Measurements from ENCODE around the gene XG.

XG gene

DNA sequence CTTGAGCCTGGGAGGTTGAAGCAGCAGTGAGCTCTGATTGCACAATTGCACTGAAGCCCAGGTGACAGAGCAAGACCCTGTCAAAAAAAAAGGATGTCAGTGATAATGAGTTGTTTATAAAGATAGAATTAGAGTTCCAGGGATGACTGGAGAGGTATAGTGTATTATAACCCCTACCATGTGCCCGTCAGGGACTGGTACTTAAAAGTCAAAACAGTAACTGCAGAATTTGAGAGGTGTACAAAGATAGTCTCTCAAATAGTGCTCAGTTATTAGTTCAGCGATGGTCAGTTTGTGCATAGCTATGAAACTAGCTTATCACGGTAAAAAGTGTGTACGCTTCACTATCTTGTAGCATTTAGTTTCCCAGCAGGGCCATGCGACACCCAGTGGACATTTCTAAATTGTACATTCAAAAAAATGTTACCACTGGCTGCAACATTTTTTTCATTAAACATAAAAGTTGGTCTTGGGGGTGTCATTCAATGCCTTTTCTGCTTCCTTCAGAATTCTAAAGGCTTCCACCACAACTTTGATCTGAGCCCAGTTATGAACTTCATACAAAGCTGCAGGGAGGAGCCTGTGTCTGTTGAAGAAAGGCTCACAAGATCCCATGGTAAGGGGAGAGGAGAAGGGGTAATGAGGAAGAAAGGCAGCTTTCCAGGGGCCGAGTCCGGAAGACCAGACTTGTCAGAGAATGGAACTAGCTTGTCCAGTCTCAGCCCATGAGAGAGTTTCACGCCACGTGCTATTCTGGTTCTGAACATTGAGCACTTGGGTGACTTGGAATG is 67.7 kb downstream of the XG start:
- Histone ChIP-seq H3K4me3 (ENCODE audit: low read length in 2 of 2) (no peak overlapping the region), H3K9me3 (ENCODE audit: control insufficient read depth in 2 of 2, low read length in 2 of 2) (peaks cover 0 to 4% of the 10 kb centered on the region in 2 donors), H3K27me3 (ENCODE audit: control insufficient read depth in 1 of 2, insufficient read depth in 2 of 2, low read length in 2 of 2) (peaks cover 0 to 2% of the 10 kb centered on the region in 2 donors), H3K36me3 (ENCODE audit: control insufficient read depth in 2 of 2, insufficient read depth in 2 of 2, low read length in 2 of 2) (no peaks in the 10 kb centered on the region), H3K27ac (ENCODE audit: low read length) (no peak overlapping the region), H3K4me1 (ENCODE audit: control insufficient read depth, insufficient read depth, low read length) (no peaks in the 10 kb centered on the region), H3K9ac (ENCODE audit: low read length in 2 of 2) (no peak overlapping the region)

DNA sequence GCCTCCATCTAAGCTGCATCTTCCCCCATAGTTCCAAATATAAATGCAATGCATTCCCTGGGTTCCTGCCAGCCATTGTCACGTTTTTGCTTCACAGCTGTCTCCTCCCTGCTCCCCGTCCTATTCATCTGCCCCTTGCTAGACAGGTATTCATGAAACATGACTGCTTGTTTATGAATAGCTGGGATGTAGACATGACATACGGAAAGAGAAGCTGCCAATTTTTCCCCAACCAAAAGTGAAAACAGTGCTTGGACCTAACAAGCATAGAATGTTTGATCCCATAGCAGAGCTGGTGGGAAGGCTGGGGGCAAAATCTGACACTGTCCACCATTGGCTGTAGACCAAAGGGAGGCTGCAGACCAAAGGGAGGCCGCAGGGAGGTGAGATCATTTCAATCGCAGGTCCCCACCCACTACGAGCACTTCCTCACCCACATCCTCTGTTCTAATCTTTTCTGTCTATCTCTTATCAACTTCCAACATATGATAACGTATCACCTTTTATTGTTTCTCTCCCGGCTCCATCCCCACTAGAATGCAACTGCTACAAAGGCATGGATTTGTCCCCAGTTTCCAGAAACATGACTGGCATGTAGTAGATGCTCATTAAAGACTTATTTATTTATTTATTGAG is 68.4 kb downstream of the XG start:
- H3K36me3 ChIP-seq (ENCODE audit: control insufficient read depth in 2 of 2, insufficient read depth in 2 of 2, low read length in 2 of 2) = no peaks in the 10 kb centered on the region
- H3K27ac ChIP-seq (ENCODE audit: low read length) = no peak overlapping the region
- H3K9me3 ChIP-seq (ENCODE audit: control insufficient read depth in 2 of 2, low read length in 2 of 2) = peaks cover 0 to 4% of the 10 kb centered on the region in 2 donors
- no peak overlapping the region for H3K4me3 ChIP-seq (ENCODE audit: low read length in 2 of 2)
- H3K9ac ChIP-seq (ENCODE audit: low read length in 2 of 2) = no peak overlapping the region
- H3K27me3 ChIP-seq (ENCODE audit: control insufficient read depth in 1 of 2, insufficient read depth in 2 of 2, low read length in 2 of 2) = peaks cover 0 to 1% of the 10 kb centered on the region in 2 donors
- no peaks in the 10 kb centered on the region for H3K4me1 ChIP-seq (ENCODE audit: control insufficient read depth, insufficient read depth, low read length)

DNA sequence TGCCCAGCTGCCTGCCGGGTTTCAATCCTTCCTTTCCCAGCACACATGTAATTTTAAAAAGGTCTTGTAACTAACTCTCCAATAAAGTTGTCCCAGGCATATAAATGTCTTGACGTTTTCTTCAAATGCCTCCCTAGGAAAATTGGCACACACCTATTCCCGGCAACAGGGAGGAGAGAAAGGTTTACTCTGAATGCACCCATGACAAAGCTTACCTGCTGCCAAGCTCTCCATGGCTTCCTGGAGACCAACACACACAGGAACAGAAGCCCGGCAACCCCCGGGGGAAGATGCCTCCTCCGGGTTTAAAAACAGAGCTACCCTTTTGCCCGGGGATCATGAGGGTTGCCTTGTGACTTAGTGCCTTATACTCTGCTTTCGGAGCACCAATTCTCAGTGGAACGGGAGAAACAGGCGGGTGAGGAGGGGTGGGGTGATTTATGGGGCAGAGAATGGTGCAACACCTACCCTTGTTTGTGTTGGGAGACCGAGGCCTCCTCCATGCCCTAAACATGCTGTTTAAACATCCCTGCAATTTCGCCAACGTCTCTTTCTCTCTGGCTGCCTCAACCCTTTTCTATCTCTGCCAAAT is 72.1 kb downstream of the XG start:
- H3K27me3 ChIP-seq (ENCODE audit: control insufficient read depth in 1 of 2, insufficient read depth in 2 of 2, low read length in 2 of 2) = peaks cover 0 to 6% of the 10 kb centered on the region in 2 donors
- H3K9ac ChIP-seq (ENCODE audit: low read length in 2 of 2) = no peak overlapping the region
- H3K9me3 ChIP-seq (ENCODE audit: control insufficient read depth in 2 of 2, low read length in 2 of 2) = peaks cover 0 to 4% of the 10 kb centered on the region in 2 donors
- H3K36me3 ChIP-seq (ENCODE audit: control insufficient read depth in 2 of 2, insufficient read depth in 2 of 2, low read length in 2 of 2) = no peaks in the 10 kb centered on the region
- H3K4me1 ChIP-seq (ENCODE audit: control insufficient read depth, insufficient read depth, low read length) = no peaks in the 10 kb centered on the region
- no peak overlapping the region for H3K4me3 ChIP-seq (ENCODE audit: low read length in 2 of 2)
- no peak overlapping the region for H3K27ac ChIP-seq (ENCODE audit: low read length)

- peaks cover 3 to 6% of the 10 kb centered on the region in 2 donors for H3K27me3 ChIP-seq (ENCODE audit: control insufficient read depth in 1 of 2, insufficient read depth in 2 of 2, low read length in 2 of 2)
- no peak overlapping the region for H3K27ac ChIP-seq (ENCODE audit: low read length)
- no peaks in the 10 kb centered on the region for H3K36me3 ChIP-seq (ENCODE audit: control insufficient read depth in 2 of 2, insufficient read depth in 2 of 2, low read length in 2 of 2)
- H3K4me1 ChIP-seq (ENCODE audit: control insufficient read depth, insufficient read depth, low read length) = peaks cover 5% of the 10 kb centered on the region
- peaks cover 0 to 4% of the 10 kb centered on the region in 2 donors for H3K9me3 ChIP-seq (ENCODE audit: control insufficient read depth in 2 of 2, low read length in 2 of 2)
- H3K4me3 ChIP-seq (ENCODE audit: low read length in 2 of 2) = no peak overlapping the region
- H3K9ac ChIP-seq (ENCODE audit: low read length in 2 of 2) = no peak overlapping the region
These were observed 73.0 kb downstream of the XG start for GRCh38 chrX:2824886-2825285.

- no peak within 1 kb of the TSS for H3K9ac ChIP-seq (ENCODE audit: low read length in 2 of 2)
- H3K4me1 ChIP-seq (ENCODE audit: control insufficient read depth, insufficient read depth, low read length) = peaks cover 6% of the 10 kb centered on the region
- no peak within 1 kb of the TSS for H3K27ac ChIP-seq (ENCODE audit: low read length)
- H3K27me3 ChIP-seq (ENCODE audit: control insufficient read depth in 1 of 2, insufficient read depth in 2 of 2, low read length in 2 of 2) = peaks cover 5 to 16% of the 10 kb centered on the region in 2 donors
- no peak within 1 kb of the TSS for H3K4me3 ChIP-seq (ENCODE audit: low read length in 2 of 2)
- no peaks in the 10 kb centered on the region for H3K9me3 ChIP-seq (ENCODE audit: control insufficient read depth in 2 of 2, low read length in 2 of 2)
- H3K36me3 ChIP-seq (ENCODE audit: control insufficient read depth in 2 of 2, insufficient read depth in 2 of 2, low read length in 2 of 2) = no peaks in the 10 kb centered on the region
These were observed 76.6 kb downstream of the XG start, which contains the start of gene GYG2 for GRCh38 chrX:2828344-2828958. GYG2 (plus strand) TSS chrX:2828930; CDS start chrX:2830189, 1,259 bp downstream.

GRCh38 chrX:2828959-2829411 is 77.1 kb downstream of the XG start:
- Histone ChIP-seq H3K27ac (ENCODE audit: low read length) (no peak overlapping the region), H3K36me3 (ENCODE audit: control insufficient read depth in 2 of 2, insufficient read depth in 2 of 2, low read length in 2 of 2) (no peaks in the 10 kb centered on the region), H3K27me3 (ENCODE audit: control insufficient read depth in 1 of 2, insufficient read depth in 2 of 2, low read length in 2 of 2) (peaks cover 5 to 17% of the 10 kb centered on the region in 2 donors), H3K9ac (ENCODE audit: low read length in 2 of 2) (no peak overlapping the region), H3K4me1 (ENCODE audit: control insufficient read depth, insufficient read depth, low read length) (peaks cover 6% of the 10 kb centered on the region), H3K4me3 (ENCODE audit: low read length in 2 of 2) (no peak overlapping the region), H3K9me3 (ENCODE audit: control insufficient read depth in 2 of 2, low read length in 2 of 2) (no peaks in the 10 kb centered on the region)

- Histone ChIP-seq H3K27ac (ENCODE audit: low read length) (no peak overlapping the region), H3K4me3 (ENCODE audit: low read length in 2 of 2) (no peak overlapping the region), H3K36me3 (ENCODE audit: control insufficient read depth in 2 of 2, insufficient read depth in 2 of 2, low read length in 2 of 2) (no peaks in the 10 kb centered on the region), H3K27me3 (ENCODE audit: control insufficient read depth in 1 of 2, insufficient read depth in 2 of 2, low read length in 2 of 2) (peaks cover 5 to 19% of the 10 kb centered on the region in 2 donors), H3K9ac (ENCODE audit: low read length in 2 of 2) (no peak overlapping the region), H3K4me1 (ENCODE audit: control insufficient read depth, insufficient read depth, low read length) (peaks cover 6% of the 10 kb centered on the region), H3K9me3 (ENCODE audit: control insufficient read depth in 2 of 2, low read length in 2 of 2) (no peaks in the 10 kb centered on the region)
These were observed 77.8 kb downstream of the XG start for GRCh38 chrX:2829469-2830246.

- no peak overlapping the region for H3K9ac ChIP-seq (ENCODE audit: low read length in 2 of 2)
- H3K27ac ChIP-seq (ENCODE audit: low read length) = no peak overlapping the region
- no peaks in the 10 kb centered on the region for H3K9me3 ChIP-seq (ENCODE audit: control insufficient read depth in 2 of 2, low read length in 2 of 2)
- H3K4me1 ChIP-seq (ENCODE audit: control insufficient read depth, insufficient read depth, low read length) = peaks cover 6% of the 10 kb centered on the region
- no peaks in the 10 kb centered on the region for H3K36me3 ChIP-seq (ENCODE audit: control insufficient read depth in 2 of 2, insufficient read depth in 2 of 2, low read length in 2 of 2)
- peaks cover 5 to 17% of the 10 kb centered on the region in 2 donors for H3K27me3 ChIP-seq (ENCODE audit: control insufficient read depth in 1 of 2, insufficient read depth in 2 of 2, low read length in 2 of 2)
- H3K4me3 ChIP-seq (ENCODE audit: low read length in 2 of 2) = no peak overlapping the region
These were observed 79.8 kb downstream of the XG start for GRCh38 chrX:2831471-2832228.

- peaks cover 0 to 4% of the 10 kb centered on the region in 2 donors for H3K27me3 ChIP-seq (ENCODE audit: control insufficient read depth in 1 of 2, insufficient read depth in 2 of 2, low read length in 2 of 2)
- H3K4me1 ChIP-seq (ENCODE audit: control insufficient read depth, insufficient read depth, low read length) = no peaks in the 10 kb centered on the region
- no peak overlapping the region for H3K27ac ChIP-seq (ENCODE audit: low read length)
- H3K9me3 ChIP-seq (ENCODE audit: control insufficient read depth in 2 of 2, low read length in 2 of 2) = peaks cover 0 to 3% of the 10 kb centered on the region in 2 donors
- H3K36me3 ChIP-seq (ENCODE audit: control insufficient read depth in 2 of 2, insufficient read depth in 2 of 2, low read length in 2 of 2) = no peaks in the 10 kb centered on the region
- no peak overlapping the region for H3K4me3 ChIP-seq (ENCODE audit: low read length in 2 of 2)
- H3K9ac ChIP-seq (ENCODE audit: low read length in 2 of 2) = no peak overlapping the region
These were observed 86.1 kb downstream of the XG start for GRCh38 chrX:2837961-2838360.
